SK-N-SH treated with all-trans-retinoic acid at 6 μM for 48 hours (cell line): ENCODE data around the gene E2F6.

Experiments used
- ATAC-seq: fragments of 200-7000 bp; cut with Tn5 transposase; 3 replicates; pipeline ENCODE4 v1.9.1; 2020; ENCODE audit warnings: mild to moderate bottlenecking, moderate library complexity
- ARNTL ChIP-seq: fragments of 450-650 bp; formaldehyde crosslinking; IDR thresholded peaks from 2 replicates; pipeline ENCODE4 v1.5.0; 2020; ENCODE audit warnings: low read depth, mild to moderate bottlenecking, moderate library complexity, borderline replicate concordance
- BACH2 ChIP-seq: fragments of 250-450 bp; sonication (Bioruptor Pico); IDR thresholded peaks from 2 replicates; pipeline ENCODE4 v1.9.0; 2021; ENCODE audit warnings: mild to moderate bottlenecking, borderline replicate concordance
- CREB5 ChIP-seq: fragments of 250-450 bp; sonication (Bioruptor Pico); IDR thresholded peaks from 2 replicates; pipeline ENCODE4 v1.5.1; 2020; ENCODE audit warnings: low read depth, mild to moderate bottlenecking, moderate library complexity
- CSDC2 ChIP-seq: fragments of 250-450 bp; sonication (Bioruptor Pico); IDR thresholded peaks from 2 replicates; pipeline ENCODE4 v1.5.0; 2020; ENCODE audit warnings: mild to moderate bottlenecking, moderate library complexity
- ESRRG ChIP-seq: fragments of 250-450 bp; sonication (Bioruptor Pico); IDR thresholded peaks from 2 replicates; pipeline ENCODE4 v1.6.1; 2021; ENCODE audit warnings: mild to moderate bottlenecking
- GLIS3 ChIP-seq: fragments of 250-450 bp; sonication (Bioruptor Pico); IDR thresholded peaks from 2 replicates; pipeline ENCODE4 v1.5.0; 2020; ENCODE audit warnings: mild to moderate bottlenecking, moderate library complexity
- ISL1 ChIP-seq: fragments of 250-450 bp; sonication (Bioruptor Pico); IDR thresholded peaks from 2 replicates; pipeline ENCODE4 v2.1.2; 2022; ENCODE audit warnings: mild to moderate bottlenecking, moderate library complexity
- OSR1 ChIP-seq: fragments of 250-450 bp; sonication (Bioruptor Pico); IDR thresholded peaks from 2 replicates; pipeline ENCODE4 v1.8.0; 2022; ENCODE audit warnings: moderate library complexity, mild to moderate bottlenecking, inconsistent platforms
- PPARA ChIP-seq: fragments of 250-450 bp; sonication (Bioruptor Pico); IDR thresholded peaks from 2 replicates; pipeline ENCODE4 v1.5.0; 2020; ENCODE audit warnings: mild to moderate bottlenecking, borderline replicate concordance
- SNAI2 ChIP-seq: fragments of 250-450 bp; sonication (Bioruptor Pico); IDR thresholded peaks from 2 replicates; pipeline ENCODE4 v1.5.0; 2020; ENCODE audit warnings: mild to moderate bottlenecking, moderate library complexity
- TCF4 ChIP-seq: fragments of 250-450 bp; sonication (Bioruptor Pico); IDR thresholded peaks from 2 replicates; pipeline ENCODE4 v1.8.0; 2021; ENCODE audit warnings: mild to moderate bottlenecking, moderate library complexity, borderline replicate concordance
- TOX ChIP-seq: fragments of 250-450 bp; sonication (Bioruptor Pico); IDR thresholded peaks from 2 replicates; pipeline ENCODE4 v1.8.0; 2021; ENCODE audit warnings: mild to moderate bottlenecking, moderate library complexity, borderline replicate concordance
- TSHZ2 ChIP-seq: fragments of 250-450 bp; sonication (Bioruptor Pico); IDR thresholded peaks from 2 replicates; pipeline ENCODE4 v1.5.0; 2020; ENCODE audit warnings: mild to moderate bottlenecking, moderate library complexity
- ZC3H10 ChIP-seq: fragments of 250-450 bp; sonication (Bioruptor Pico); IDR thresholded peaks from 2 replicates; pipeline ENCODE4 v1.5.1; 2021; ENCODE audit warnings: mild to moderate bottlenecking, moderate library complexity
- ZFP3 ChIP-seq: fragments of 250-450 bp; sonication (Bioruptor Pico); IDR thresholded peaks from 2 replicates; pipeline ENCODE4 v1.5.0; 2020; ENCODE audit warnings: mild to moderate bottlenecking, moderate library complexity
- ZFP30 ChIP-seq: fragments of 450-650 bp; formaldehyde crosslinking; IDR thresholded peaks from 2 replicates; pipeline ENCODE4 v1.5.0; 2022; ENCODE audit warnings: mild to moderate bottlenecking, moderate library complexity
- ZNF565 ChIP-seq: fragments of 450-650 bp; formaldehyde crosslinking; conservative IDR thresholded peaks from 2 replicates; pipeline ENCODE4 v1.5.0; 2020; ENCODE audit warnings: low read depth, mild to moderate bottlenecking, moderate library complexity
- ZNF70 ChIP-seq: fragments of 450-650 bp; formaldehyde crosslinking; IDR thresholded peaks from 2 replicates; pipeline ENCODE4 v1.5.0; 2020; ENCODE audit warnings: mild to moderate bottlenecking, moderate library complexity
- ZNF8 ChIP-seq: fragments of 450-650 bp; formaldehyde crosslinking; IDR thresholded peaks from 2 replicates; pipeline ENCODE4 v1.5.0; 2020; ENCODE audit warnings: mild to moderate bottlenecking, moderate library complexity

The E2F6 gene

GRCh38 chr2:11500702-11501303 is 34.8 kb upstream of the E2F6 start:
- TF ChIP-seq ESRRG (CRISPR knock-in tag) (no peak), BACH2 (CRISPR knock-in tag) (no peak), ZNF565 (CRISPR knock-in tag) (no peak), ZNF8 (CRISPR knock-in tag) (no peak), OSR1 (CRISPR knock-in tag) (no peak), ZC3H10 (CRISPR knock-in tag) (no peak)
- TF ChIP-seq, all 23 proteins: peak for 0
- ATAC-seq: no peak

- ATAC-seq: peak; percentile 15; the same call in 2 of the 3 replicates
- TF ChIP-seq GLIS3 (CRISPR knock-in tag) (no peak), SNAI2 (CRISPR knock-in tag) (no peak), TCF4 (CRISPR knock-in tag) (no peak), TSHZ2 (CRISPR knock-in tag) (no peak), CREB5 (CRISPR knock-in tag) (no peak), TOX (CRISPR knock-in tag) (no peak), ARNTL (CRISPR knock-in tag) (no peak), CSDC2 (CRISPR knock-in tag) (no peak), ZNF70 (CRISPR knock-in tag) (no peak), ZFP3 (no peak)
Measured at GRCh38 chr2:11499081-11499743, 33.3 kb upstream of the E2F6 start.

- ATAC-seq: peak; percentile 76
- TF ChIP-seq ESRRG (CRISPR knock-in tag) (no peak), ZFP30 (CRISPR knock-in tag) (no peak), ZNF565 (CRISPR knock-in tag) (no peak), ISL1 (CRISPR knock-in tag) (no peak), TSHZ2 (CRISPR knock-in tag) (no peak; the same call in 1 of the 2 replicates), TOX (CRISPR knock-in tag) (no peak), CREB5 (CRISPR knock-in tag) (no peak), ZNF70 (CRISPR knock-in tag) (no peak), PPARA (CRISPR knock-in tag) (no peak), ZC3H10 (CRISPR knock-in tag) (no peak), CSDC2 (CRISPR knock-in tag) (no peak), TCF4 (CRISPR knock-in tag) (no peak), SNAI2 (CRISPR knock-in tag) (no peak), OSR1 (CRISPR knock-in tag) (no peak), BACH2 (CRISPR knock-in tag) (no peak)
- TF ChIP-seq, all 23 proteins: peak for 0
Measured at GRCh38 chr2:11498543-11499034, 32.6 kb upstream of the E2F6 start.
